ENCODE data around the gene RGS12.

DNA sequence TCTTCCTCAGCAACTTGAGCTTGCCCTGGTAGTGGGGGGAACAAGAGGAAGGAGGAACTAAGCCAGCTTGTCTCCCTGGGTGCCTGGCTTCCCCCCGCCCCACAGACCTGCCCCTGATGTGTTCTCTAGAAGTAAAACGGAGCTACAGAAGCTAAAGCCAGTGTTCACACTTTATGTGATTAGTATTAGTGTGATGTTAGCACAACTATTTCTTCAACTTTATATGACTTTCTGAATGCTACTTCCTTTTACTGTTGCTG is 10.7 kb downstream of the RGS12 start:
- TF ChIP-seq EZH2 (IDR thresholded peaks at IDR 0.05) (no peak), POLR2AphosphoS5 (IDR thresholded peaks at IDR 0.05; ENCODE audit: borderline replicate concordance, low read depth, low read length) (no peak), FOXP2 (optimal IDR thresholded peaks at IDR 0.05; ENCODE audit: control extremely low read depth, extremely low read length, insufficient read depth) (no peak)

All from SK-N-MC (cell line).